ENCODE measurements around the gene LGI4. TPM values are rescaled to one million over a fixed set of nuclear protein-coding genes. Genes with fewer than 3 reads are reported as not detected.

The LGI4 gene
- total and polyA plus RNA-seq, 2 experiments from 2014 or later: 3.4 to 4.3 TPM

GRCh38 chr19:35174226-35174625 is 39.4 kb upstream of the LGI4 start:
- Histone ChIP-seq H3K9me2 (ENCODE audit: insufficient read depth) (no peaks in the 10 kb centered on the region; the same call in 1 of the 2 replicates), H3K4me1 (ENCODE audit: insufficient read depth) (0 out of 2 replicates have a peak, but pooled peaks cover 5% of the 10 kb centered on the region), H2AFZ (no peak overlapping the region), H3K27me3 (ENCODE audit: insufficient read depth) (no peaks in the 10 kb centered on the region), H4K20me1 (replicated peaks; ENCODE audit: insufficient read depth) (no peaks in the 10 kb centered on the region; the same call in 1 of the 2 replicates), H3K4me2 (no peak overlapping the region), H3K79me2 (replicated peaks; ENCODE audit: insufficient read depth) (no peaks in the 10 kb centered on the region), H3K36me3 (ENCODE audit: insufficient read depth) (0 out of 2 replicates have a peak, but pooled peaks cover 11% of the 10 kb centered on the region), H3K27ac (ENCODE audit: low read depth) (no peak overlapping the region), H3K4me3 (no peak overlapping the region), H3F3A (replicated peaks; ENCODE audit: low read depth) (no peaks in the 10 kb centered on the region)
- Mint-ChIP-seq H3K9me3 (peaks cover 8% of the 10 kb centered on the region), H3K27me3 (ENCODE audit: insufficient read depth, low read depth, poor library complexity) (peaks cover 5% of the 10 kb centered on the region), H3K4me3 (no peak overlapping the region), H3K27ac (no peak overlapping the region), H3K4me1 (peaks cover 5% of the 10 kb centered on the region; the same call in 1 of the 3 replicates), H3K36me3 (ENCODE audit: low read depth) (peaks cover 28% of the 10 kb centered on the region)
- DNase-seq (ENCODE audit: low spot score) (no peak), ATAC-seq (no peak)
- no peak for TF ChIP-seq REST (IDR thresholded peaks at IDR 0.05; ENCODE audit: unreplicated experiment)
- no peak for TF ChIP-seq JUNB (IDR thresholded peaks at IDR 0.05; ENCODE audit: unreplicated experiment)
- no peak for TF ChIP-seq NANOG (IDR thresholded peaks at IDR 0.05; ENCODE audit: borderline replicate concordance)
- no peak for TF ChIP-seq CTCF (conservative IDR thresholded peaks at IDR 0.05; ENCODE audit: low read depth in 2 of 2)
- TF ChIP-seq EZH2 (IDR thresholded peaks at IDR 0.05; ENCODE audit: low read depth, unreplicated experiment): no peak
- TF ChIP-seq ZNF462 (CRISPR knock-in tag; IDR thresholded peaks at IDR 0.05): no peak
- TF ChIP-seq EZH2phosphoT487 (IDR thresholded peaks at IDR 0.05; ENCODE audit: unreplicated experiment): no peak
- no peak for TF ChIP-seq CREB1 (CRISPR knock-in tag; IDR thresholded peaks at IDR 0.05; ENCODE audit: low read depth)
- no peak for TF ChIP-seq POLR2AphosphoS5 (IDR thresholded peaks at IDR 0.05; ENCODE audit: low read depth)
- no peak for TF ChIP-seq ETS1 (IDR thresholded peaks at IDR 0.05)
- TF ChIP-seq ZNF114 (CRISPR knock-in tag; IDR thresholded peaks at IDR 0.05): no peak
- no peak for TF ChIP-seq STAT1 (IDR thresholded peaks at IDR 0.05; ENCODE audit: unreplicated experiment)
- TF ChIP-seq ZNF331 (CRISPR knock-in tag; IDR thresholded peaks at IDR 0.05; ENCODE audit: low read depth): no peak

Data from GM23338 (cell line).